ENCODE data around the gene IL6. TPM values are rescaled to one million over a fixed set of nuclear protein-coding genes. Genes with fewer than 3 reads are reported as not detected.
A peak's percentile ranks its signal among the peaks of the same experiment; 100 is the strongest.

IL6 gene
- total and polyA plus RNA-seq, 9 of the 15 experiments (the other 6 are each of a cell fraction or from before 2014, with no cell fraction given), result 0.76 to 2.9 (median 1.5) TPM

DNA sequence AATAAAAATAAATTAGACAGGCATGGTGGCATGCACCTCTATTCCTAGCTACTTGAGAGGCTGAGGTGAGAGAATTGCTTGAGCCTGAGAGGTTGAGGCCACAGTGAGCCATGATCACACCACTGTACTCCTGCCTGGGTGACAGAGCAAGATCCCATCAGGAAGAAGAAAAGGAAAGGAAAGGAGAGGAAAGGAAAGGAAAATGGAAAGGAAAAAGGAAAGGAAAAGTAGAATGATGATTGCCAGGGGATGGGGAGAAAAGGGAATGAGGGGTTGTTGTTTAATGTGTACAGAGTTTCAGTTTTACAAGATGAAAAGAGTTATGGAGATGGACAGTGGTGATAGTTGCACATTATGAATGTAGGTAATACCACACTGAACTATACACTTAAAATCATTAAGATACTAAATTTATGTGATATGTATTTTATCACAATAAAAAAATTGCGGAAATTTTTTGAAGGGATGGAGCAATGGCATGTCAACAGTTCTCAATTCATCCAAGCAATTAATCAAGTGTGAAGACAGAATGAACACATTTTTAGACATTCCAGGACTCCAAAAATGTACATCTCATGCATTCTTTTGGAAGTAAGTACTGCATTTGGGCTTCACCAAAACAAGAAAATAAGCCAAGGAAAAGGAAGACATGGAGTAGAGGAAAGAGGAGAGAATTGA lies 44.3 kb downstream of the IL6 start:
- Histone ChIP-seq H2AFZ (ENCODE audit: low read depth, low read length) (peak overlapping the region; percentile 52), H3K4me3 (no peak overlapping the region), H3K9me1 (ENCODE audit: control insufficient read depth, insufficient read depth, low read length) (no peaks in the 10 kb centered on the region), H3K9ac (ENCODE audit: insufficient read depth in 1 of 2, low read depth in 2 of 2, low read length in 2 of 2) (no peak overlapping the region), H4K20me1 (replicated peaks; ENCODE audit: control insufficient read depth, insufficient read depth, low read length) (no peaks in the 10 kb centered on the region), H3K9me3 (replicated peaks; ENCODE audit: control insufficient read depth, insufficient read depth, low read depth, low read length) (no peaks in the 10 kb centered on the region), H3K27ac (ENCODE audit: extremely low read depth, low read depth, low read length) (no peak overlapping the region), H3K27me3 (ENCODE audit: control insufficient read depth in 2 of 2, insufficient read depth in 2 of 2, low read length in 2 of 2) (no peaks in the 10 kb centered on the region), H3K79me2 (ENCODE audit: control insufficient read depth, insufficient read depth, low read length) (no peaks in the 10 kb centered on the region), H3K4me2 (ENCODE audit: insufficient read depth, low read length) (peak overlapping the region; percentile 39), H3K4me1 (replicated peaks in 1 of 2; ENCODE audit: control insufficient read depth in 2 of 2, insufficient read depth in 2 of 2, low read length in 2 of 2) (peaks cover 0 to 7% of the 10 kb centered on the region in 2 experiments; a peak in 1 of 5 replicates), H3K36me3 (ENCODE audit: control insufficient read depth, insufficient read depth, low read length) (no peaks in the 10 kb centered on the region)
- in situ Hi-C loops (cut with MboI) (no loop called here), intact Hi-C loops (cut with micrococcal nuclease) (no loop called here)
- no TSS peak for BruUV-seq (replicated peaks)
- DNase-seq (ENCODE audit: extremely low read depth in 1 of 4, low spot score in 3 of 4) (no peak), ATAC-seq (no peak), FAIRE-seq (no peak)
- CTCF ChIA-PET (ENCODE audit: low intra/inter-chr PET ratio), result no interaction called here
- POLR2A ChIA-PET, result interaction anchor here (0.6 to 0.9 kb wide), 5 partner anchors 11 to 110 kb away, joined by 3 to 4 read pairs (median 3); no protein-coding TSS in a partner anchor
- WGBS (ENCODE audit: insufficient coverage, low coverage, missing lambda C conversion rate), result 64% methylated on average over 1 of the region's 1 CpG
- TF ChIP-seq, protein P1, sequence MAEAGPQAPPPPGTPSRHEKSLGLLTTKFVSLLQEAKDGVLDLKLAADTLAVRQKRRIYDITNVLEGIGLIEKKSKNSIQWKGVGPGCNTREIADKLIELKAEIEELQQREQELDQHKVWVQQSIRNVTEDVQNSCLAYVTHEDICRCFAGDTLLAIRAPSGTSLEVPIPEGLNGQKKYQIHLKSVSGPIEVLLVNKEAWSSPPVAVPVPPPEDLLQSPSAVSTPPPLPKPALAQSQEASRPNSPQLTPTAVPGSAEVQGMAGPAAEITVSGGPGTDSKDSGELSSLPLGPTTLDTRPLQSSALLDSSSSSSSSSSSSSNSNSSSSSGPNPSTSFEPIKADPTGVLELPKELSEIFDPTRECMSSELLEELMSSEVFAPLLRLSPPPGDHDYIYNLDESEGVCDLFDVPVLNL (CRISPR knock-in tag; IDR thresholded peaks at IDR 0.05; ENCODE audit: low read depth), result no peak
- TF ChIP-seq SMARCE1 (IDR thresholded peaks at IDR 0.05) (no peak), PTTG1 (tag; IDR thresholded peaks at IDR 0.05; ENCODE audit: low read depth) (no peak), OTX1 (CRISPR knock-in tag; IDR thresholded peaks at IDR 0.05) (0 out of 2 replicates have a peak, but pooled peaks have one; percentile 10), NELFE (IDR thresholded peaks at IDR 0.05; ENCODE audit: insufficient read depth, insufficient read length) (no peak), ZNF764 (CRISPR knock-in tag; IDR thresholded peaks at IDR 0.05; ENCODE audit: low read depth) (no peak), RBM17 (IDR thresholded peaks at IDR 0.05; ENCODE audit: borderline replicate concordance, low read depth, low read length) (no peak), SMAD2 (IDR thresholded peaks at IDR 0.05; ENCODE audit: low read depth, low read length) (no peak), TEAD1 (CRISPR knock-in tag; IDR thresholded peaks at IDR 0.05) (no peak), MEIS2 (IDR thresholded peaks at IDR 0.05; ENCODE audit: partially characterized antibody) (peak; percentile 30), MTA3 (IDR thresholded peaks at IDR 0.05; ENCODE audit: borderline replicate concordance) (no peak)
- TF ChIP-seq, protein P2, sequence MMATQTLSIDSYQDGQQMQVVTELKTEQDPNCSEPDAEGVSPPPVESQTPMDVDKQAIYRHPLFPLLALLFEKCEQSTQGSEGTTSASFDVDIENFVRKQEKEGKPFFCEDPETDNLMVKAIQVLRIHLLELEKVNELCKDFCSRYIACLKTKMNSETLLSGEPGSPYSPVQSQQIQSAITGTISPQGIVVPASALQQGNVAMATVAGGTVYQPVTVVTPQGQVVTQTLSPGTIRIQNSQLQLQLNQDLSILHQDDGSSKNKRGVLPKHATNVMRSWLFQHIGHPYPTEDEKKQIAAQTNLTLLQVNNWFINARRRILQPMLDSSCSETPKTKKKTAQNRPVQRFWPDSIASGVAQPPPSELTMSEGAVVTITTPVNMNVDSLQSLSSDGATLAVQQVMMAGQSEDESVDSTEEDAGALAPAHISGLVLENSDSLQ (IDR thresholded peaks at IDR 0.05), result no peak
